Nephron (organoid): ENCODE measurements around the gene TPCN1.

Experiments used
- H3K27ac Mint-ChIP-seq, 3 experiments: 2 replicates each; pipeline ENCODE4 v1.8.0; 2020; ENCODE audit warnings: mixed read lengths in 3 of 3, mild to moderate bottlenecking in 2 of 3, moderate library complexity in 1 of 3
- H3K27me3 Mint-ChIP-seq: 2 replicates; pipeline ENCODE4 v1.8.0; 2021; ENCODE audit warnings: low read depth, mild to moderate bottlenecking, moderate library complexity, mixed read lengths
- H3K36me3 Mint-ChIP-seq: 2 replicates; pipeline ENCODE4 v1.8.0; 2020; ENCODE audit warnings: low read depth, mixed read lengths
- H3K4me1 Mint-ChIP-seq: 2 replicates; pipeline ENCODE4 v1.8.0; 2020; ENCODE audit warnings: mixed read lengths
- H3K4me3 Mint-ChIP-seq, 3 experiments: 2 replicates each; pipeline ENCODE4 v1.8.0; 2020; ENCODE audit warnings: mild to moderate bottlenecking in 3 of 3, mixed read lengths in 3 of 3, moderate library complexity in 2 of 3
- H3K9me3 Mint-ChIP-seq: 2 replicates; pipeline ENCODE4 v1.8.0; 2020; ENCODE audit warnings: mixed read lengths
- CTCF ChIP-seq, 3 experiments: fragments of 200-600 bp; sonication (generic); IDR thresholded peaks; one replicate each; pipeline ENCODE4 v1.5.0; 2021; ENCODE audit warnings: antibody characterized with exemption in 3 of 3; ENCODE audit not compliant: unreplicated experiment in 3 of 3

Gene TPCN1

GRCh38 chr12:113221181-113221996, at the start of gene TPCN1:
TSS of gene TPCN1 (plus strand) at chr12:113221464. CDS start at chr12:113226853, 5,389 bp downstream.
- Mint-ChIP-seq H3K4me1 (peaks cover 17% of the 10 kb centered on the region), H3K27me3 (peaks cover 6% of the 10 kb centered on the region), H3K27ac (peak within 1 kb of the TSS; percentile 96 to 97 (median 97)), H3K36me3 (no peaks in the 10 kb centered on the region), H3K4me3 (peak within 1 kb of the TSS; percentile 85 to 90 (median 86)), H3K9me3 (no peaks in the 10 kb centered on the region)
- no peak for TF ChIP-seq CTCF (IDR thresholded peaks at IDR 0.05; ENCODE audit: unreplicated experiment in 3 of 3)

DNA sequence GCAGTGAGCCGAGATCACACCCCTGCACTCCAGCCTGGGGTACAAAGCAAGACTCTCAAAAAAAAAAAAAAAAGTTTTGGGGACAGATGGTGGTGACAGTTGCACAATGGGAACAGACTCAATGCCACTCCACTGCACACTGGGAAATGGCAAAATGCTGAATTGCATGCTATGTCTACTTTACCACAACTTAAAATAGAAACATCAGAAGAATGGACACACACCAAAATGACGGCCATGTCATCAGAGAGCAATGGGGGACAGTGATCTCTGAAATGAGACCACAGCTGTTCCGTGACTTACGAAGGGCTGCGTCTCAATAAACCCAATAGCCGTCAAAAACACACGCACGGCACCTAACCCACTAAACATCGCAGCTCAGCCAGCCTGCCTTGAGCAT, 49.7 kb upstream of the TPCN1 start:
- no peak overlapping the region for H3K27ac Mint-ChIP-seq
- H3K36me3 Mint-ChIP-seq = peaks cover 61% of the 10 kb centered on the region
- no peaks in the 10 kb centered on the region for H3K9me3 Mint-ChIP-seq
- no peaks in the 10 kb centered on the region for H3K27me3 Mint-ChIP-seq
- TF ChIP-seq CTCF (IDR thresholded peaks at IDR 0.05; ENCODE audit: unreplicated experiment in 3 of 3) = no peak
- no peak overlapping the region for H3K4me3 Mint-ChIP-seq
- H3K4me1 Mint-ChIP-seq = peaks cover 3% of the 10 kb centered on the region

DNA sequence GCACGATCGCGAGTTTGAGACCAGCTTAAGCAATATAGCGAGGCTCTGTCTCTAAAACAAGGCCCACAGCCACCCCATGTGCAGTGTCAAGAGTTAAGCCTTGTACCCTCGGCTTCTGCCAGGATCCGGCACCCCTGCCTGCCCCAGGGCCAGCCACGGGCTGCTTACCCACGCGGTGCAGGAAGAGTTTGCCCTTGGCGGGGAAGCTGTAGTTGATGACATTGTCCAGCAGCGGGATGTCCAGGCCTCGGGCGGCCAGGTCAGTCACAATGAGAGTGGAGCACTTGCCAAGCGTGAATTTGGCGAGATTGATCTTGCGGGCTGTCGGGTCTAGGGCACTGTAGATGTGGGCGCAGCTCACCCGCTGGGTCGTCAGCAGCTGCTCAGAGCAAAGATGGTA, 49.1 kb upstream of the TPCN1 start:
- Mint-ChIP-seq H3K27me3 (no peaks in the 10 kb centered on the region), H3K4me3 (no peak overlapping the region), H3K9me3 (peaks cover 1% of the 10 kb centered on the region), H3K4me1 (peaks cover 3% of the 10 kb centered on the region), H3K36me3 (peaks cover 63% of the 10 kb centered on the region), H3K27ac (no peak overlapping the region)
- no peak for TF ChIP-seq CTCF (IDR thresholded peaks at IDR 0.05; ENCODE audit: unreplicated experiment in 3 of 3)

- H3K9me3 Mint-ChIP-seq = peaks cover 6% of the 10 kb centered on the region
- H3K27ac Mint-ChIP-seq = peak overlapping the region in 1 of 3 experiments; percentile 38
- H3K27me3 Mint-ChIP-seq = peaks cover 4% of the 10 kb centered on the region
- H3K4me1 Mint-ChIP-seq = peaks cover 3% of the 10 kb centered on the region
- no peak overlapping the region for H3K4me3 Mint-ChIP-seq
- peaks cover 73% of the 10 kb centered on the region for H3K36me3 Mint-ChIP-seq
- TF ChIP-seq CTCF (IDR thresholded peaks at IDR 0.05; ENCODE audit: unreplicated experiment in 3 of 3) = no peak
These were observed 48.1 kb upstream of the TPCN1 start for GRCh38 chr12:113173081-113173698.

DNA sequence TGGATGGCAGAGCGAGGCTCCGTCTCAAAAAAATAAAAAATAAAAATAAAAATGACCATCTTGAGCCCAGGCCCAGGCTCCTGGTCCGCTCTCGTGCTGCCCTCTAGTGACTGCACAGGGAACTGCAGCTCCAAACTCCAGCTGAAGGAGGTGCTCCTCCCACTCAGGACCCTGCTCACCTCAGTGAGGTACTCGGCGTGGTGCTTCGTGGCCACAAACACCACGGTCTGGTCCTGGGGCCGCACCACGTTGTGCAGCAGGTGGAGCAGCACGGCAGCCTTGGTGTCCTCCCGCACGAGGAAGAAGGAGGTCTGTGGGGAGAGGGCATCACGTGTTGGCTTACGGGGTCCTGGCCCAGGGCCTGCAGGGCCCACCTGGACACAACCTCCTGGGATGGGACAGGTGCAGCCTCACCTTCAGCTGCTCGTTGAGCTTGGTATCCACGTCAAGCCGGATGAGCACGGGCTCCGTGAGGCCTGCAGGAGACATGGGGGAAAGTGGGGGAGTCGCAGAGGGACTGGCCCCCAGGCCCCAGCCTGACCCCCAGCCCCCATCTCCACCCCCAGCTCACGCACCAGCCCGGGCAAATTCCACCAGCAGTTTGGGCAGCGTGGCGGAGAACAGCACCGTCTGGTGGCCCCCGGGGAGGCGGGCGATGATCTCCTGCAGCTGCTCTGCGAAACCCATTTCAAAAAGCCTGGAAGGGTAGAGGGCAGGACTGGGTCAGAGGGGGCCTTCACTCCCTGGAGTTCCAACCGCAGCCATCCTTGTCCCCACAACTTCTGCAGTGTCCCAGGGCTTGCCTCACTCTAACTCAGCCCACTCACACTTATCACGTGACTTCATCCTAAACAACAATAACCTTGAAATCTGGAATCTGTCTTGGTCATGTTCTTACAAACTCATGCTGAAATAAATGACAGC, 46.5 kb upstream of the TPCN1 start:
- H3K27me3 Mint-ChIP-seq = peaks cover 4% of the 10 kb centered on the region
- H3K27ac Mint-ChIP-seq = peak overlapping the region in 1 of 3 experiments; percentile 36
- no peak overlapping the region for H3K4me3 Mint-ChIP-seq
- peak; percentile 98 to 99 (median 99) for TF ChIP-seq CTCF (IDR thresholded peaks at IDR 0.05; ENCODE audit: unreplicated experiment in 3 of 3)
- peaks cover 85% of the 10 kb centered on the region for H3K36me3 Mint-ChIP-seq
- peaks cover 6% of the 10 kb centered on the region for H3K9me3 Mint-ChIP-seq
- peaks cover 3% of the 10 kb centered on the region for H3K4me1 Mint-ChIP-seq
